Endodermal cell (in vitro differentiated cells): ENCODE data around the gene ZNF391. TPM values are rescaled to one million over a fixed set of nuclear protein-coding genes. Genes with fewer than 3 reads are reported as not detected.

ENCODE experiments used
- DNase-seq: peaks from one replicate; pipeline ENCODE4 v3.0.0-alpha.2; 2017
- H3K27ac ChIP-seq: 2 replicates; pipeline ENCODE4 v1.5.1; 2013; ENCODE audit warnings: mild to moderate bottlenecking, low read depth, low read length, moderate library complexity
- H3K27me3 ChIP-seq: 2 replicates; pipeline ENCODE4 v1.6.1; 2013; ENCODE audit warnings: mild to moderate bottlenecking, low read length, moderate library complexity; ENCODE audit not compliant: insufficient read depth, control insufficient read depth, poor library complexity, severe bottlenecking
- H3K36me3 ChIP-seq: 2 replicates; pipeline ENCODE4 v1.7.0; 2013; ENCODE audit warnings: mild to moderate bottlenecking, low read length, moderate library complexity; ENCODE audit not compliant: control insufficient read depth, insufficient read depth
- H3K4me1 ChIP-seq: one replicate; pipeline ENCODE4 v1.7.0; 2013; ENCODE audit warnings: low read length; ENCODE audit not compliant: control insufficient read depth, insufficient read depth
- H3K4me3 ChIP-seq: 2 replicates; pipeline ENCODE4 v1.5.1; 2013; ENCODE audit warnings: mild to moderate bottlenecking, low read length, moderate library complexity
- H3K9ac ChIP-seq: 2 replicates; pipeline ENCODE4 v1.6.1; 2013; ENCODE audit warnings: mild to moderate bottlenecking, low read length, moderate library complexity; ENCODE audit not compliant: poor library complexity, severe bottlenecking; ENCODE audit errors: extremely low read depth
- H3K9me3 ChIP-seq: 2 replicates; pipeline ENCODE4 v1.6.1; 2013; ENCODE audit warnings: mild to moderate bottlenecking, low read length, moderate library complexity; ENCODE audit not compliant: control insufficient read depth
- H3K27ac Mint-ChIP-seq: 2 replicates; pipeline ENCODE4 v1.8.0; 2020; ENCODE audit warnings: mixed read lengths
- H3K27me3 Mint-ChIP-seq: 2 replicates; pipeline ENCODE4 v1.8.0; 2021; ENCODE audit warnings: mild to moderate bottlenecking, mixed read lengths; ENCODE audit not compliant: insufficient read depth
- H3K36me3 Mint-ChIP-seq: 2 replicates; pipeline ENCODE4 v1.8.0; 2020; ENCODE audit warnings: low read depth, mixed read lengths
- H3K4me1 Mint-ChIP-seq: 2 replicates; pipeline ENCODE4 v1.8.0; 2020; ENCODE audit warnings: mixed read lengths
- H3K4me3 Mint-ChIP-seq: 2 replicates; pipeline ENCODE4 v1.8.0; 2020; ENCODE audit warnings: mild to moderate bottlenecking, moderate library complexity, mixed read lengths
- H3K9me3 Mint-ChIP-seq: 2 replicates; pipeline ENCODE4 v1.8.0; 2020; ENCODE audit warnings: mild to moderate bottlenecking, mixed read lengths
- WGBS, 2 experiments: methylation state at CpG; one replicate each; pipeline versions ENCODE4 v1.1.5 to v1.1.7; 2013; ENCODE audit warnings: missing lambda C conversion rate in 2 of 2, mixed read lengths in 1 of 2; ENCODE audit not compliant: insufficient coverage in 1 of 2, insufficient read length in 1 of 2; 5-methylcytosine and 5-hydroxymethylcytosine counted together
- total RNA-seq, 2 donors: library from RNA; stranded (reverse); fragmentation: NEBNext Ultra II Directional in 1 of 2; extraction: Animal tissue kit (Norgen Biotek cat#: 25700) in 1 of 2; gene quantifications; 2 replicates in 1 of 2; 3 replicates in 1 of 2; pipeline ENCODE4 v1.2.1, GENCODE V29; 2021
- TF ChIP-seq, protein P1 (sequence below): fragments of 200-600 bp; sonication (generic); conservative IDR thresholded peaks from 2 replicates; pipeline ENCODE4 v1.5.0; 2021; ENCODE audit warnings: antibody characterized with exemption, mild to moderate bottlenecking

Gene ZNF391
- total RNA-seq, 2 donors from 2014 or later: 8.6 to 9.2 TPM

DNA sequence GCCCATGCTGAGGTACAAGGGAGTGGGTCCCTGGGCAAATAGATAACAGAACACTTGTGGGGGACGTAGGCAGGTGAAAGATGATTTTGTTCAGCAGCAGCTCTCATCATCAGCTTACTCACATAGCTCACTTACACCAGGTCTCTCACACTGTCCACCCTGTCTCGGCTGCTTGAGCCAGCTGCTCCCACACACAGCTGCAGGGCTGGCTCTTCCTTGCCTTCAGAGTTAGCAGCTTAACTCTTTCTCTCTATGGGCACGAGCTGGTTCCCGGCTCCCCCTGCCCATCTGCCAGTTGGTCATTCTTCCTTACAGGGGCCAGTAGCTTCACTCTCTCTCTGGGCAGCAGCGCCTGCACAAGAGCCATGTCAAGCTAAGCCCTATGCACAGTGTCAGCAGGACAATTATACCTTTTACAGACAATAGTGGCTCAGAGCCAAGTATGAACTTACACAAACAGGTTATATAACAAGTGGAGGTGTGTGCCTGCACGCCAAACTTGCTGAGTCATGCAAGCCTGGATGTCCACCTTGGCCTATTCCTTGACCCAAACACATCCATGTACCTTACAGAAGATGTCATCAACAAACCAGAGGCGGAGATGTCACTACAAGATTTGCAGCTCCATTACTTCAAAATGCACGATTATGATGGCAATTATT, 18.7 kb downstream of the ZNF391 start:
- Mint-ChIP-seq H3K9me3 (peaks cover 13% of the 10 kb centered on the region), H3K4me1 (no peaks in the 10 kb centered on the region), H3K4me3 (no peak overlapping the region), H3K27me3 (no peaks in the 10 kb centered on the region), H3K27ac (no peak overlapping the region), H3K36me3 (peaks cover 16% of the 10 kb centered on the region)
- Histone ChIP-seq H3K36me3 (peaks cover 2% of the 10 kb centered on the region), H3K4me3 (no peak overlapping the region), H3K4me1 (no peaks in the 10 kb centered on the region), H3K9me3 (peaks cover 25% of the 10 kb centered on the region), H3K27ac (no peak overlapping the region), H3K9ac (no peak overlapping the region), H3K27me3 (no peaks in the 10 kb centered on the region)
- DNase-seq: no peak
- TF ChIP-seq, protein P1, sequence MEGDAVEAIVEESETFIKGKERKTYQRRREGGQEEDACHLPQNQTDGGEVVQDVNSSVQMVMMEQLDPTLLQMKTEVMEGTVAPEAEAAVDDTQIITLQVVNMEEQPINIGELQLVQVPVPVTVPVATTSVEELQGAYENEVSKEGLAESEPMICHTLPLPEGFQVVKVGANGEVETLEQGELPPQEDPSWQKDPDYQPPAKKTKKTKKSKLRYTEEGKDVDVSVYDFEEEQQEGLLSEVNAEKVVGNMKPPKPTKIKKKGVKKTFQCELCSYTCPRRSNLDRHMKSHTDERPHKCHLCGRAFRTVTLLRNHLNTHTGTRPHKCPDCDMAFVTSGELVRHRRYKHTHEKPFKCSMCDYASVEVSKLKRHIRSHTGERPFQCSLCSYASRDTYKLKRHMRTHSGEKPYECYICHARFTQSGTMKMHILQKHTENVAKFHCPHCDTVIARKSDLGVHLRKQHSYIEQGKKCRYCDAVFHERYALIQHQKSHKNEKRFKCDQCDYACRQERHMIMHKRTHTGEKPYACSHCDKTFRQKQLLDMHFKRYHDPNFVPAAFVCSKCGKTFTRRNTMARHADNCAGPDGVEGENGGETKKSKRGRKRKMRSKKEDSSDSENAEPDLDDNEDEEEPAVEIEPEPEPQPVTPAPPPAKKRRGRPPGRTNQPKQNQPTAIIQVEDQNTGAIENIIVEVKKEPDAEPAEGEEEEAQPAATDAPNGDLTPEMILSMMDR: no peak
- 92 to 94% methylated on average over 3 to 8 of the region's 8 CpGs for WGBS, 2 experiments

DNA sequence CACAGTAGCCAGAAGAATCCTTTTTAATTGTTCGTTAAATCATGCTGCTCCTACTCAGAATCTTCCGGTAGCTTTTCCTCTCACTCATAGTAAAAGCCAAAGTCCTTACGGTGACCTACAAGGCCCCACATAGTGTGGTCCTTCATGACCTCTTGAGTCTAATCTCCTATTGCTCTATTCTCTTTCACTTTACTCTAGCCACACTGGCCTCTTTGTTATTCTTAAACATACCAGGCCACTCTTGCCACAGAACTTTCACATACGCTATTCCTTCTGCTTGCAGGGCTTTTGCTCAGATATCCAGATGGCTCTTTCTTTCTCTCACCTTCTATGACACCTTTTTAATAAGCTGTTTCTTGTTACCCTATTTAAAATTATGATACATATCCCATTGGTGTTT, 25.7 kb downstream of the ZNF391 start:
- Mint-ChIP-seq H3K9me3 (no peaks in the 10 kb centered on the region), H3K36me3 (no peaks in the 10 kb centered on the region), H3K27me3 (peaks cover 2% of the 10 kb centered on the region), H3K27ac (no peak overlapping the region), H3K4me3 (no peak overlapping the region), H3K4me1 (peaks cover 7% of the 10 kb centered on the region)
- Histone ChIP-seq H3K27ac (no peak overlapping the region), H3K9me3 (peaks cover 25% of the 10 kb centered on the region), H3K9ac (no peak overlapping the region), H3K27me3 (no peaks in the 10 kb centered on the region), H3K36me3 (no peaks in the 10 kb centered on the region), H3K4me1 (no peaks in the 10 kb centered on the region), H3K4me3 (no peak overlapping the region)
- no peak for DNase-seq
- TF ChIP-seq, protein P1: no peak
- 80 to 95% methylated on average over 3 to 4 of the region's 4 CpGs for WGBS, 2 experiments

DNA sequence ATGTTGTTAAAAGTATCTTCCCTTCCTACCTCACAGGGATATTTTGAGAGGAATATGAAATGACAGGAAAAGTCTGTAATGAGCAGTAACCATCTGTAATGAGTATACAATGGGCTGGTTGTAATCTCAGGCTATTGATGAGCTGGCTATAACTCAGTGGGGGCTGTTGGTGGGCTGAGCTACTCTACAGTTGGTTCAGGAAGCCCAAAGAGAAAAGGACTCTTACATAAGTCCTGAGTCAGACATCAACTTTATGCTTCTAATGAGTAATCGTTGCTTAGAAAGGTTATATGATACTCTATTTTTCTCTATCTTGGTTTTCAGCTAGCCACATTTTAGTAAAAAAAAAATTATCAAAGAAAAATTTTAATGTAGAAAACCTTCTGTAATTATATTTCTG, 26.4 kb downstream of the ZNF391 start:
- Histone ChIP-seq H3K4me1 (no peaks in the 10 kb centered on the region), H3K4me3 (no peak overlapping the region), H3K9ac (no peak overlapping the region), H3K36me3 (no peaks in the 10 kb centered on the region), H3K27ac (no peak overlapping the region), H3K9me3 (peaks cover 23% of the 10 kb centered on the region), H3K27me3 (no peaks in the 10 kb centered on the region)
- DNase-seq: no peak
- TF ChIP-seq, protein P1: no peak
- no peak overlapping the region for H3K4me3 Mint-ChIP-seq
- WGBS, 2 experiments: 100% methylated on average over 1 of the region's 1 CpG; no CpG with 5 or more reads in 1 of the 2 experiments
- peaks cover 2% of the 10 kb centered on the region for H3K27me3 Mint-ChIP-seq
- H3K27ac Mint-ChIP-seq: no peak overlapping the region
- H3K36me3 Mint-ChIP-seq: no peaks in the 10 kb centered on the region
- H3K4me1 Mint-ChIP-seq: peaks cover 7% of the 10 kb centered on the region
- no peaks in the 10 kb centered on the region for H3K9me3 Mint-ChIP-seq
